Heart left ventricle (tissue), 13 donors: Measurements from ENCODE around the gene WDR44.

Experiments
- POLR2A ChIP-seq, 2 donors: fragments of 450-650 bp; IDR thresholded peaks; one replicate each; pipeline ENCODE4 v1.6.1; 2017; ENCODE audit warnings: antibody characterized with exemption in 2 of 2, mild to moderate bottlenecking in 2 of 2, moderate library complexity in 2 of 2
- TF ChIP-seq, protein P1 (sequence below), 12 donors: fragments of 200-600 bp; sonication (generic) in 4 of 12; IDR thresholded peaks; one replicate each; pipeline versions ENCODE4 v1.5.0 to v1.8.0; 2018 to 2022; ENCODE audit warnings: antibody characterized with exemption in 12 of 12, mild to moderate bottlenecking in 5 of 12
- donor health status: ischemic (EF 13 %, LVEDD 7.1; RV severe dilation, severe dysfunction).
- donor health status: DM: no; HTN: yes; CAD: no.
- donor health status: DM: no; HTN: no; CAD: no.
- donor health status: ischemic (EF 25% LVEDD 6.9; RV normal size, moderate dysfunction).
- donor health status: ischemic (EF 25% LVEDD 5.7; RV mildly dilated, moderate dysfunction).
- donor health status: ischemic (EF 35%, LVEDD 5.7; RV mildly dilated, moderate dysfunction).
- donor health status: nonischemic (EF 11% LVEDD 7.7; RV severe dilation, severe dysfunction).
- donor health status: DM: yes; HTN: yes; CAD: no.
- donor health status: PGD.
- donor health status: ischemic (EF 29% LVEDD 5.4; RV normal size, mild dysfunction).
- donor health status: nonischemic (EF 23%, LVEDD 6.1; RV moderate dilation, normal function).

DNA sequence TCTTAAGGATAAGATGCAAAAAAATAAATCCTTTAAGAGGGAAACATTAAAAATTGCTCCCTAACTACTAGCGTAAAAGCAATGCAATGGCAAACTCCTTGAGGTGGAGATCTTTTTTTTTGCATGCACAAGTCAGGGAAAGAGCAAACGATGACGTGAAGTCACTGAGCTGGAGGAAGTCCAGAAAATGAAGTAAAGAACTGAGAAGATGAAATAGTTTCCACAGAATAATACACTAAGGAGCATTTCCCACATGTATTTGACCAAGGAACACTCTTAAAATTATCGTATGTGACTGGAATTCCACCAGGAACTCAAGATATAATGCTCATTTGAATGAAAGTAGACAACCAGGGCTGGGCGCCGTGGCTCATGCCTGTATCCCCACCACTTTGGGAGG is 128.7 kb downstream of the WDR44 start:
- TF ChIP-seq, protein P1, sequence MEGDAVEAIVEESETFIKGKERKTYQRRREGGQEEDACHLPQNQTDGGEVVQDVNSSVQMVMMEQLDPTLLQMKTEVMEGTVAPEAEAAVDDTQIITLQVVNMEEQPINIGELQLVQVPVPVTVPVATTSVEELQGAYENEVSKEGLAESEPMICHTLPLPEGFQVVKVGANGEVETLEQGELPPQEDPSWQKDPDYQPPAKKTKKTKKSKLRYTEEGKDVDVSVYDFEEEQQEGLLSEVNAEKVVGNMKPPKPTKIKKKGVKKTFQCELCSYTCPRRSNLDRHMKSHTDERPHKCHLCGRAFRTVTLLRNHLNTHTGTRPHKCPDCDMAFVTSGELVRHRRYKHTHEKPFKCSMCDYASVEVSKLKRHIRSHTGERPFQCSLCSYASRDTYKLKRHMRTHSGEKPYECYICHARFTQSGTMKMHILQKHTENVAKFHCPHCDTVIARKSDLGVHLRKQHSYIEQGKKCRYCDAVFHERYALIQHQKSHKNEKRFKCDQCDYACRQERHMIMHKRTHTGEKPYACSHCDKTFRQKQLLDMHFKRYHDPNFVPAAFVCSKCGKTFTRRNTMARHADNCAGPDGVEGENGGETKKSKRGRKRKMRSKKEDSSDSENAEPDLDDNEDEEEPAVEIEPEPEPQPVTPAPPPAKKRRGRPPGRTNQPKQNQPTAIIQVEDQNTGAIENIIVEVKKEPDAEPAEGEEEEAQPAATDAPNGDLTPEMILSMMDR (IDR thresholded peaks at IDR 0.05): no peak
- no peak for TF ChIP-seq POLR2A (IDR thresholded peaks at IDR 0.05)
